Prostate gland (tissue), 2 donors: ENCODE data around the gene LYVE1. TPM values are rescaled to one million over a fixed set of nuclear protein-coding genes. Genes with fewer than 3 reads are reported as not detected.

Experiments
- DNase-seq: peaks from one replicate; pipeline ENCODE4 v3.0.0-alpha.2; 2019; ENCODE audit warnings: low spot score
- H3K27ac ChIP-seq, 2 donors: fragments of 200-600 bp; sonication (generic); 2 replicates each; pipeline ENCODE4 v1.5.1; 2017 to 2019
- H3K27me3 ChIP-seq: fragments of 200-600 bp; sonication (generic); replicated peaks from 2 replicates; pipeline ENCODE4 v1.5.1; 2019; ENCODE audit not compliant: insufficient read depth
- H3K36me3 ChIP-seq, 2 donors: fragments of 200-600 bp; sonication (generic); 1 replicate in 1 of 2; 2 replicates in 1 of 2; pipeline versions ENCODE4 v1.5.1 to v1.8.1; 2017 to 2019
- H3K4me1 ChIP-seq: fragments of 200-600 bp; sonication (generic); replicated peaks from 2 replicates; pipeline ENCODE4 v1.5.1; 2019
- H3K4me3 ChIP-seq, 2 donors: fragments of 200-600 bp; sonication (generic); 2 replicates each; pipeline ENCODE4 v1.5.1; 2017 to 2019
- H3K9me3 ChIP-seq: fragments of 200-600 bp; sonication (generic); 2 replicates; pipeline ENCODE4 v1.5.1; 2017
- POLR2A ChIP-seq: fragments of 450-650 bp; IDR thresholded peaks from one replicate; pipeline ENCODE4 v1.6.1; 2016; ENCODE audit warnings: antibody characterized with exemption, mild to moderate bottlenecking
- POLR2AphosphoS5 ChIP-seq: sonication (generic); formaldehyde crosslinking; IDR thresholded peaks from one replicate; pipeline ENCODE4 v1.6.1; 2017; ENCODE audit warnings: antibody characterized with exemption
- WGBS: methylation state at CpG from one replicate; pipeline ENCODE4 v1.1.5; 2018; 5-methylcytosine and 5-hydroxymethylcytosine counted together
- intact Hi-C: fragments of 100-400 bp; cut with DNase I; formaldehyde crosslinking; loops from one replicate; pipeline ENCODE4 v1.14.2; 2022
- total RNA-seq, 2 donors: library from RNA; depleted of rRNA; stranded (reverse); fragments of >200 nt; gene quantifications; one replicate each; pipeline ENCODE4 v1.1.0, GENCODE V29; 2016
- TF ChIP-seq, protein P1 (sequence below), 4 experiments: fragments of 200-600 bp in 2 of 4; fragments of 450-650 bp in 2 of 4; sonication (generic) in 2 of 4; IDR thresholded peaks; 1 replicate in 3 of 4; 2 replicates in 1 of 4; pipeline ENCODE4 v1.5.1; 2016 to 2019; ENCODE audit warnings: antibody characterized with exemption in 4 of 4, mild to moderate bottlenecking in 2 of 4, moderate library complexity in 2 of 4

The LYVE1 gene
- total RNA-seq, 2 donors from 2014 or later: 2.5 to 9.8 TPM

GRCh38 chr11:10608584-10608983 is 40.1 kb upstream of the LYVE1 start:
- no peak for DNase-seq
- intact Hi-C loops: no loop called here
- TF ChIP-seq POLR2AphosphoS5 (no peak), POLR2A (no peak)
- TF ChIP-seq, protein P1, sequence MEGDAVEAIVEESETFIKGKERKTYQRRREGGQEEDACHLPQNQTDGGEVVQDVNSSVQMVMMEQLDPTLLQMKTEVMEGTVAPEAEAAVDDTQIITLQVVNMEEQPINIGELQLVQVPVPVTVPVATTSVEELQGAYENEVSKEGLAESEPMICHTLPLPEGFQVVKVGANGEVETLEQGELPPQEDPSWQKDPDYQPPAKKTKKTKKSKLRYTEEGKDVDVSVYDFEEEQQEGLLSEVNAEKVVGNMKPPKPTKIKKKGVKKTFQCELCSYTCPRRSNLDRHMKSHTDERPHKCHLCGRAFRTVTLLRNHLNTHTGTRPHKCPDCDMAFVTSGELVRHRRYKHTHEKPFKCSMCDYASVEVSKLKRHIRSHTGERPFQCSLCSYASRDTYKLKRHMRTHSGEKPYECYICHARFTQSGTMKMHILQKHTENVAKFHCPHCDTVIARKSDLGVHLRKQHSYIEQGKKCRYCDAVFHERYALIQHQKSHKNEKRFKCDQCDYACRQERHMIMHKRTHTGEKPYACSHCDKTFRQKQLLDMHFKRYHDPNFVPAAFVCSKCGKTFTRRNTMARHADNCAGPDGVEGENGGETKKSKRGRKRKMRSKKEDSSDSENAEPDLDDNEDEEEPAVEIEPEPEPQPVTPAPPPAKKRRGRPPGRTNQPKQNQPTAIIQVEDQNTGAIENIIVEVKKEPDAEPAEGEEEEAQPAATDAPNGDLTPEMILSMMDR (IDR thresholded peaks at IDR 0.05): no peak
- Histone ChIP-seq H3K27ac (no peak overlapping the region), H3K9me3 (no peaks in the 10 kb centered on the region), H3K36me3 (no peaks in the 10 kb centered on the region), H3K4me3 (no peak overlapping the region), H3K27me3 (no peaks in the 10 kb centered on the region), H3K4me1 (no peaks in the 10 kb centered on the region)

DNA sequence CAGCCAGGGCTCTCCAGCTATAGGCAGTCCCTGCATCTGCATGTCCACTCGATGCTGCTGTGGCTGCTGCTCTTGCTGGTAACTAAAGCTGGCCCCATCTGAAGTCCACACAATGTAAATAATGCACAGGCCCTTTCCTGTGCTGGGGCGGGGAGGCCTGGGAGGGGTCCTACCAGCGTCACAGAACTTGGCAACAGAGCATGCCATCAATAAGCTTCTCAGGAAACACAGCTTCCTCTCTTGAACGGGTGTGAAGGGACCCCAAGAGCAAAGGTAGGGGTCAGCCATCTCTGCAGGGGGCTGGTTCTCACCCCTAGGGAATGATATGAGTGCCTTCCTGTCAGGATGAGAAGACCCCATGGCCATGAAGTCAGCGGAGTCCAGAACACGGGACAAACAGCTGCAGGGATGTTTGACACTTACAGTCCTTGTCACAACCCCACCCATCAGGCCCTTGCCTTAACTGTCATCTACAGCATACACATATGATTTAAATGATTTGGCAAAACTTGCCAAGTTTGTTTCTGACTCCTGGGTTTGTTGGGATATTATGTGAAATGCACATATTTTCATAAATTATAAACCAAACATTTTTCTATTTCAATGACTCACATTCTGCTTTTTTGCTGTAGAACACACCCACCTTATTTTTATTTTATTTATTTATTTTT is 39.1 kb upstream of the LYVE1 start:
- intact Hi-C loops: no loop called here
- Histone ChIP-seq H3K9me3 (no peaks in the 10 kb centered on the region), H3K4me3 (no peak overlapping the region), H3K27me3 (no peaks in the 10 kb centered on the region), H3K27ac (no peak overlapping the region), H3K4me1 (no peaks in the 10 kb centered on the region), H3K36me3 (no peaks in the 10 kb centered on the region)
- DNase-seq: no peak
- 59% methylated on average over 6 of the region's 6 CpGs for WGBS
- TF ChIP-seq POLR2A (no peak), POLR2AphosphoS5 (no peak)
- TF ChIP-seq, protein P1 (IDR thresholded peaks at IDR 0.05): no peak

GRCh38 chr11:10606536-10607208 is 38.2 kb upstream of the LYVE1 start:
- Histone ChIP-seq H3K9me3 (no peaks in the 10 kb centered on the region), H3K4me3 (no peak overlapping the region), H3K27me3 (no peaks in the 10 kb centered on the region), H3K4me1 (no peaks in the 10 kb centered on the region), H3K36me3 (no peaks in the 10 kb centered on the region), H3K27ac (no peak overlapping the region)
- intact Hi-C loops: no loop called here
- TF ChIP-seq POLR2AphosphoS5 (no peak), POLR2A (no peak)
- TF ChIP-seq, protein P1 (IDR thresholded peaks at IDR 0.05): no peak
- no peak for DNase-seq
- WGBS: 77% methylated on average over 6 of the region's 6 CpGs

- no peak for TF ChIP-seq POLR2AphosphoS5
- TF ChIP-seq, protein P1 (IDR thresholded peaks at IDR 0.05): no peak
- WGBS: 55% methylated on average over 6 of the region's 6 CpGs
- DNase-seq: no peak
- no peaks in the 10 kb centered on the region for H3K4me1 ChIP-seq
- no peaks in the 10 kb centered on the region for H3K9me3 ChIP-seq
- no peak overlapping the region for H3K4me3 ChIP-seq
- intact Hi-C loops: no loop called here
- no peaks in the 10 kb centered on the region for H3K36me3 ChIP-seq
- no peaks in the 10 kb centered on the region for H3K27me3 ChIP-seq
- no peak overlapping the region for H3K27ac ChIP-seq
Observed at GRCh38 chr11:10605941-10606381, 37.5 kb upstream of the LYVE1 start.

- Histone ChIP-seq H3K27me3 (no peaks in the 10 kb centered on the region), H3K4me1 (no peaks in the 10 kb centered on the region), H3K4me3 (no peak overlapping the region), H3K27ac (no peak overlapping the region), H3K36me3 (no peaks in the 10 kb centered on the region), H3K9me3 (no peaks in the 10 kb centered on the region)
- 62% methylated on average over 3 of the region's 3 CpGs for WGBS
- no peak for DNase-seq
- TF ChIP-seq POLR2A (no peak), POLR2AphosphoS5 (no peak)
- TF ChIP-seq, protein P1 (IDR thresholded peaks at IDR 0.05): no peak
- intact Hi-C loops: no loop called here
Observed at GRCh38 chr11:10604798-10605197, 36.3 kb upstream of the LYVE1 start.
